Mucosa of descending colon (tissue), 3 donors: ENCODE results near the gene PIEZO2. TPM values are rescaled to one million over a fixed set of nuclear protein-coding genes. Genes with fewer than 3 reads are reported as not detected.
A peak's percentile ranks its signal among the peaks of the same experiment; 100 is the strongest.

Experiments
- ATAC-seq: fragments of 200-7000 bp; cut with Tn5 transposase; one replicate; pipeline ENCODE4 v1.9.1; 2020; ENCODE audit warnings: mild to moderate bottlenecking, moderate library complexity
- DNase-seq, 3 donors: peaks; one replicate each; pipeline ENCODE4 v3.0.0-alpha.2; 2020
- H3K36me3 ChIP-seq: fragments of 200-600 bp; one replicate; pipeline ENCODE4 v1.8.0; 2021; ENCODE audit warnings: low read depth, mild to moderate bottlenecking
- H3K4me1 ChIP-seq: fragments of 200-600 bp; one replicate; pipeline ENCODE4 v1.8.0; 2021; ENCODE audit warnings: low read depth, mild to moderate bottlenecking
- H3K4me3 ChIP-seq: fragments of 200-600 bp; one replicate; pipeline ENCODE4 v1.8.0; 2021; ENCODE audit warnings: mild to moderate bottlenecking
- H3K9me3 ChIP-seq: fragments of 200-600 bp; one replicate; pipeline ENCODE4 v1.8.0; 2021; ENCODE audit warnings: mild to moderate bottlenecking
- CTCF ChIP-seq: fragments of 200-600 bp; IDR thresholded peaks from one replicate; pipeline ENCODE4 v1.8.0; 2022; ENCODE audit warnings: antibody characterized with exemption, mild to moderate bottlenecking
- intact Hi-C, 2 donors: fragments of 100-400 bp; cut with DNase I in 1 of 2; cut with micrococcal nuclease in 1 of 2; formaldehyde crosslinking; loops; one replicate each; pipeline versions ENCODE4 v1.11.0 to v1.11.1; 2022; cut with DNase I, micrococcal nuclease
- total RNA-seq, 3 donors: library from RNA; stranded (reverse); fragmentation: NEBNext Ultra II Directional in 2 of 3; extraction: Animal tissue kit (Norgen Biotek cat#: 25700) in 2 of 3; gene quantifications; one replicate each; pipeline versions ENCODE4 v1.2.1 to v1.2.4, GENCODE V29; 2021 to 2023
- donor health status: DM: no; HTN: no; CAD: no; lungs with moderate emphysema.
- donor health status: DM: no; HTN: no; CAD: no.
- donor health status: DM: no; HTN: yes; CAD: no.

The PIEZO2 gene
- total RNA-seq, 3 donors from 2014 or later, result 1.0 to 18.9 (median 1.4) TPM

GRCh38 chr18:10893761-10894160 lies 255.6 kb downstream of the PIEZO2 start:
- no peak for TF ChIP-seq CTCF
- no peaks in the 10 kb centered on the region for H3K9me3 ChIP-seq

GRCh38 chr18:10893196-10893595 lies 256.2 kb downstream of the PIEZO2 start:
- no peak for ATAC-seq
- TF ChIP-seq CTCF, result no peak
- no peak for DNase-seq
- H3K4me1 ChIP-seq, result no peaks in the 10 kb centered on the region
- no peaks in the 10 kb centered on the region for H3K36me3 ChIP-seq
- H3K9me3 ChIP-seq, result no peaks in the 10 kb centered on the region
- intact Hi-C loops, result no loop called here
- H3K4me3 ChIP-seq, result no peak overlapping the region

More at GRCh38 chr18:10893761-10894160, 255.6 kb downstream of the PIEZO2 start:
- no peak overlapping the region for H3K4me3 ChIP-seq
- intact Hi-C loops, result no loop called here
- H3K4me1 ChIP-seq, result no peaks in the 10 kb centered on the region
- ATAC-seq (no peak), DNase-seq (no peak)
- no peaks in the 10 kb centered on the region for H3K36me3 ChIP-seq

GRCh38 chr18:10892786-10893185 lies 256.6 kb downstream of the PIEZO2 start:
- Histone ChIP-seq H3K36me3 (no peaks in the 10 kb centered on the region), H3K4me1 (no peaks in the 10 kb centered on the region), H3K4me3 (no peak overlapping the region), H3K9me3 (no peaks in the 10 kb centered on the region)
- intact Hi-C loops, result no loop called here
- DNase-seq (no peak), ATAC-seq (no peak)
- TF ChIP-seq CTCF, result no peak

- Histone ChIP-seq H3K4me1 (no peaks in the 10 kb centered on the region), H3K4me3 (no peak overlapping the region), H3K9me3 (no peaks in the 10 kb centered on the region), H3K36me3 (no peaks in the 10 kb centered on the region)
- no peak for DNase-seq
- no peak for TF ChIP-seq CTCF
- intact Hi-C loops, result no loop called here
- no peak for ATAC-seq
Observed at GRCh38 chr18:10890022-10890421, 259.3 kb downstream of the PIEZO2 start.

GRCh38 chr18:10878703-10879102 lies 270.7 kb downstream of the PIEZO2 start:
- ATAC-seq (peak; percentile 15), DNase-seq (peak in 1 of 3 donors; percentile 19)
- H3K4me1 ChIP-seq, result no peaks in the 10 kb centered on the region
- no peak for TF ChIP-seq CTCF
- no peak overlapping the region for H3K4me3 ChIP-seq
- H3K36me3 ChIP-seq, result no peaks in the 10 kb centered on the region
- H3K9me3 ChIP-seq, result no peaks in the 10 kb centered on the region
- intact Hi-C loops, result no loop called here

- TF ChIP-seq CTCF, result no peak
- Histone ChIP-seq H3K9me3 (no peaks in the 10 kb centered on the region), H3K36me3 (no peaks in the 10 kb centered on the region), H3K4me3 (no peak overlapping the region), H3K4me1 (no peaks in the 10 kb centered on the region)
- intact Hi-C loops, result no loop called here
- DNase-seq (no peak), ATAC-seq (no peak)
Observed at GRCh38 chr18:10877987-10878386, 271.4 kb downstream of the PIEZO2 start.
